Measurements from ENCODE around the gene ANKRD13C.

The ANKRD13C gene

DNA sequence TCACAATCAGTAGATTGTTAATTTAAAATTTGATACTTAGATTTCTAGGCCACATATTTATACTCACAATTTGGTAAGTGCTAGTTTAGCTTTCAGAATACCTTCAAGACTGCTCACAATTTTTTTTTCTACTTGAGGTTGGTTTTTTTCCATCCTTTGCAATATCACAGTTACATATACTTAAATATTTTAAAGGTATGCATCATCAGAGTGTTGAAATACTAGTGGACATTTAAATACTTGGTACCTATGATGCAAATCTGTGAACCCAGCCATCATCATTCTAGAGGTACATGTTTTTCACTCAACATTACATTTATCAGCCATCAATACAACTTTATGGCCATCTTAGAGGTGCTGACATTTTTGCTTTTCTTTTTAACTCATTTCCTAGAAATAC lies 143.0 kb downstream of the ANKRD13C start:
- no peak for DNase-seq

DNA sequence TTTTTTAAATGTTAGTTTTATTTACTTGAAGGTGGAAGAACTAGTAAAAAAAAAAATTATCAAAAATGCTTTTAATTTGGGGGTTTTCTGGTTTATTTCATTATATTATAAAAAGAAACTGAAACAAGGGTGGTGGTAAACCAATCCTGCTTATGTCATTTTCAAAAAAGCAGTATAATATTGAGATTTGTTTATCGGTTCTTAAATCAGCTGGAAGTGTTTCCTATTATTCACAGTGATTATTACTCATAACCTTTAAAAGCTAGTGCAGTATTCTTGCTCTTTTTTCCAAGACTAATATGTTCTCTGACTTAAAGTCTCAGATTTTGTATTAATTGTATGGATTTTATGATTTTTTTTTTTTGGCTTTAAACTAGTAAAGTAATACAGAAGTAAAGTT lies 143.7 kb downstream of the ANKRD13C start:
- no peak for DNase-seq

Measured in cortex of kidney (tissue), 1 donor.